ENCODE data around the gene VENTX. TPM values are rescaled to one million over a fixed set of nuclear protein-coding genes. Genes with fewer than 3 reads are reported as not detected.

Gene VENTX
- total and polyA plus RNA-seq, 10 of the 15 experiments (the other 5 are each of a cell fraction or from before 2014, with no cell fraction given) = 0.05 TPM; not detected in 9

DNA sequence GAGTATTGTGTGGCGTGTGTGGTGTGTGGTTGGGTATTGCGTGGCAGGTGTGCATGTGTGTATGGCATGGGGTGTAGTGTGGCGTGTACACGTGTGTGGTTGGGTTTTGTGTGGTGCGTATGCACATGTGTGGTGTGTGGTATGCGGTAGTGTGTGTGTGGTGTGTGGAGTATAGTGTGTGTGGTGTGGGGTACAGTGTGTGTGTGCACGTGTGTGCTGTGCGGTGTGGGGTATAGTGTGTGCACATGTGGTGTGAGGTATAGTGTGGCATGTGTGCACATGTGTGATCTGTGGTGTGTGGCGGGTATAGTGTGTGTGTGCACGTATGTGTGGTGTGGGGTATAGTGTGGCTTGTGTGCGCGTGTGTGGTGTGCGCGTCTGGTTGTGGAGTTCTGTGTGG, 28.5 kb upstream of the VENTX start (continued):
- TF ChIP-seq NR2C1 (IDR thresholded peaks at IDR 0.05) = no peak
- TF ChIP-seq MEF2A (IDR thresholded peaks at IDR 0.05; ENCODE audit: insufficient read depth, low read depth, low read length) = no peak
- no peak for TF ChIP-seq TBL1XR1 (IDR thresholded peaks at IDR 0.05; ENCODE audit: low read depth, low read length)

DNA sequence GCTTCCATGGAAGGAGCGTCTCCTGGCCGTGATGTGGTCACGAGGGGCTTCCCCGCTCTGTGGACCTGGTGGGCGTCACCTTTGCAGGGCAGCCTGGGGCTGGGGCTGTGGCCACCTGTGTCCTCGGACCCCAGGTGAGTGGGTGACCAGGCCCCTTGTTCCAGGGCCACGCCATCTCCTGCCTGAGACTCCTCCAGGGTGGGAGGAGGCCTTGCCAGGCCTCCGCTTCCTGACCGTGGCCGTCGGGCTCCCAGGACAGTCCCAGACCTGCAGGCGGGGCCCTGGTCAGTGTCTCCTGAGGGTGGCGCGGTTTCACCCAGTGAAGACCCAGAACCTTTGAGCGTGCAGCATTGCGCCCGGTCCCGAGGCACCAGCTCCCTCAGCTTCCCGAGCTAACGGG, 28.0 kb upstream of the VENTX start:
- no peak overlapping the region for H3K9ac ChIP-seq (ENCODE audit: control insufficient read depth, insufficient read depth, low read length)
- POLR2A ChIA-PET = no interaction called here
- H3K79me2 ChIP-seq (ENCODE audit: control insufficient read depth, insufficient read depth, low read length) = no peaks in the 10 kb centered on the region
- ATAC-seq (no peak), FAIRE-seq (no peak), DNase-seq (ENCODE audit: low read depth, low spot score) (no peak)
- CTCF ChIA-PET = no interaction called here
- RAD21 ChIA-PET (ENCODE audit: unreplicated experiment) = no interaction called here
- in situ Hi-C loops (cut with MboI) = no loop called here
- H3K27ac ChIP-seq (ENCODE audit: control insufficient read depth, insufficient read depth) = no peak overlapping the region
- no TSS peak for BruUV-seq (replicated peaks)
- intact Hi-C loops (cut with micrococcal nuclease; ENCODE audit: unreplicated experiment) = no loop called here
- no peaks in the 10 kb centered on the region for H4K20me1 ChIP-seq (ENCODE audit: control insufficient read depth, insufficient read depth)
- no peak overlapping the region for H3K4me2 ChIP-seq (ENCODE audit: control insufficient read depth, insufficient read depth)
- H2AFZ ChIP-seq (ENCODE audit: control insufficient read depth, low read depth, low read length) = no peak overlapping the region
- no peaks in the 10 kb centered on the region for H3K4me1 ChIP-seq (ENCODE audit: control insufficient read depth, insufficient read depth, low read length)
- no peaks in the 10 kb centered on the region for H3K36me3 ChIP-seq (ENCODE audit: control insufficient read depth in 2 of 2, insufficient read depth in 2 of 2, low read length in 1 of 2)
- SMC1A ChIA-PET (ENCODE audit: uncharacterized antibody, unreplicated experiment) = no interaction called here
- H3K4me3 ChIP-seq = no peak overlapping the region
- TF ChIP-seq RELA (IDR thresholded peaks at IDR 0.05; ENCODE audit: borderline replicate concordance, partially characterized antibody) = no peak
- TF ChIP-seq BMI1 (IDR thresholded peaks at IDR 0.05; ENCODE audit: borderline replicate concordance) = no peak
- TF ChIP-seq BCL11A (IDR thresholded peaks at IDR 0.05; ENCODE audit: low read depth, low read length) = no peak
- TF ChIP-seq GABPA (IDR thresholded peaks at IDR 0.05; ENCODE audit: low read depth) = no peak
- TF ChIP-seq, protein P1, sequence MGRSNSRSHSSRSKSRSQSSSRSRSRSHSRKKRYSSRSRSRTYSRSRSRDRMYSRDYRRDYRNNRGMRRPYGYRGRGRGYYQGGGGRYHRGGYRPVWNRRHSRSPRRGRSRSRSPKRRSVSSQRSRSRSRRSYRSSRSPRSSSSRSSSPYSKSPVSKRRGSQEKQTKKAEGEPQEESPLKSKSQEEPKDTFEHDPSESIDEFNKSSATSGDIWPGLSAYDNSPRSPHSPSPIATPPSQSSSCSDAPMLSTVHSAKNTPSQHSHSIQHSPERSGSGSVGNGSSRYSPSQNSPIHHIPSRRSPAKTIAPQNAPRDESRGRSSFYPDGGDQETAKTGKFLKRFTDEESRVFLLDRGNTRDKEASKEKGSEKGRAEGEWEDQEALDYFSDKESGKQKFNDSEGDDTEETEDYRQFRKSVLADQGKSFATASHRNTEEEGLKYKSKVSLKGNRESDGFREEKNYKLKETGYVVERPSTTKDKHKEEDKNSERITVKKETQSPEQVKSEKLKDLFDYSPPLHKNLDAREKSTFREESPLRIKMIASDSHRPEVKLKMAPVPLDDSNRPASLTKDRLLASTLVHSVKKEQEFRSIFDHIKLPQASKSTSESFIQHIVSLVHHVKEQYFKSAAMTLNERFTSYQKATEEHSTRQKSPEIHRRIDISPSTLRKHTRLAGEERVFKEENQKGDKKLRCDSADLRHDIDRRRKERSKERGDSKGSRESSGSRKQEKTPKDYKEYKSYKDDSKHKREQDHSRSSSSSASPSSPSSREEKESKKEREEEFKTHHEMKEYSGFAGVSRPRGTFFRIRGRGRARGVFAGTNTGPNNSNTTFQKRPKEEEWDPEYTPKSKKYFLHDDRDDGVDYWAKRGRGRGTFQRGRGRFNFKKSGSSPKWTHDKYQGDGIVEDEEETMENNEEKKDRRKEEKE (IDR thresholded peaks at IDR 0.05) = no peak
- no peak for TF ChIP-seq IRF3 (IDR thresholded peaks at IDR 0.05)
- TF ChIP-seq MXI1 (IDR thresholded peaks at IDR 0.05; ENCODE audit: low read depth, low read length) = no peak
- TF ChIP-seq YY1 (IDR thresholded peaks at IDR 0.05; ENCODE audit: low read depth, low read length) = no peak
- no peak for TF ChIP-seq NFIC (IDR thresholded peaks at IDR 0.05; ENCODE audit: low read depth, low read length)
- TF ChIP-seq NR2F1 (conservative IDR thresholded peaks at IDR 0.05) = no peak
- TF ChIP-seq ASH2L (IDR thresholded peaks at IDR 0.05; ENCODE audit: borderline replicate concordance, low read depth) = no peak
- TF ChIP-seq E2F4 (IDR thresholded peaks at IDR 0.05; ENCODE audit: low read depth, low read length) = no peak
- TF ChIP-seq MTA3 (IDR thresholded peaks at IDR 0.05; ENCODE audit: borderline replicate concordance, low read length) = no peak
- TF ChIP-seq USF2 (IDR thresholded peaks at IDR 0.05; ENCODE audit: borderline replicate concordance, low read depth, low read length) = no peak
- TF ChIP-seq CREB1 (IDR thresholded peaks at IDR 0.05; ENCODE audit: low read depth) = no peak
- TF ChIP-seq NFYA (IDR thresholded peaks at IDR 0.05; ENCODE audit: borderline replicate concordance, low read depth, low read length) = no peak
- no peak for TF ChIP-seq CBX5 (IDR thresholded peaks at IDR 0.05; ENCODE audit: low read depth)
- TF ChIP-seq CREM (IDR thresholded peaks at IDR 0.05; ENCODE audit: low read depth) = no peak
- H3K27me3 ChIP-seq (replicated peaks in 1 of 2; ENCODE audit: control insufficient read depth in 2 of 2, insufficient read depth in 2 of 2, low read length in 1 of 2) = no peaks in the 10 kb centered on the region
- no peaks in the 10 kb centered on the region for H3K9me3 ChIP-seq (replicated peaks; ENCODE audit: control insufficient read depth, insufficient read depth, low read length)
- 68% methylated on average over 20 of the region's 20 CpGs for WGBS (ENCODE audit: insufficient coverage, insufficient replicate concordance, low lambda C conversion rate, missing lambda C conversion rate)
